Stimulated activated naive CD8-positive, alpha-beta T cell treated with anti-CD3 and anti-CD28 coated beads, Interleukin-15, Interleukin-2, amounts not matched to agents 100 U/mL and 50 U/mL, for 24 hours (primary cell): ENCODE results near the gene ITPRID1.
"Not testable (repeated sequence)": the region's sequence is repeated elsewhere in the genome, so short reads cannot be mapped to it uniquely, and the experiment has no call there.

ENCODE experiments used
- ATAC-seq: fragments of 150-1000 bp; cut with Tn5 transposase; one replicate; pipeline ENCODE4 v1.10.0; 2021
- DNase-seq: peaks from one replicate; pipeline ENCODE4 v3.0.0; 2021

Gene ITPRID1

GRCh38 chr7:31516680-31517502 is 3.0 kb downstream of the ITPRID1 start:
- no peak for ATAC-seq
- no peak for DNase-seq

- DNase-seq (no peak), ATAC-seq (no peak)
Measured at GRCh38 chr7:31517513-31517912, 3.6 kb downstream of the ITPRID1 start.

- ATAC-seq (no peak), DNase-seq (no peak)
Measured at GRCh38 chr7:31518766-31519165, 4.9 kb downstream of the ITPRID1 start.

GRCh38 chr7:31521336-31522010 is 7.6 kb downstream of the ITPRID1 start:
- DNase-seq (no peak), ATAC-seq (no peak)

- no peak for ATAC-seq
- no peak for DNase-seq
Measured at GRCh38 chr7:31526864-31527263, 13.0 kb downstream of the ITPRID1 start.

GRCh38 chr7:31529103-31529502 is 15.2 kb downstream of the ITPRID1 start:
- no peak for ATAC-seq
- no peak for DNase-seq

GRCh38 chr7:31540651-31541185 is 26.8 kb downstream of the ITPRID1 start:
- not testable (repeated sequence) for DNase-seq, ATAC-seq

- DNase-seq = no peak
- ATAC-seq = no peak
Measured at GRCh38 chr7:31545549-31545948, 31.7 kb downstream of the ITPRID1 start.

- no peak for ATAC-seq
Measured at GRCh38 chr7:31549611-31550010, 35.7 kb downstream of the ITPRID1 start.

GRCh38 chr7:31550432-31550831 is 36.5 kb downstream of the ITPRID1 start:
- no peak for ATAC-seq
- DNase-seq = no peak

More at GRCh38 chr7:31549611-31550010, 35.7 kb downstream of the ITPRID1 start:
- no peak for DNase-seq

- DNase-seq (no peak), ATAC-seq (no peak)
Measured at GRCh38 chr7:31553661-31554081, 39.8 kb downstream of the ITPRID1 start.

GRCh38 chr7:31562002-31562401 is 48.1 kb downstream of the ITPRID1 start:
- ATAC-seq (no peak), DNase-seq (no peak)

- no peak for DNase-seq
- no peak for ATAC-seq
Measured at GRCh38 chr7:31563522-31563921, 49.6 kb downstream of the ITPRID1 start.

GRCh38 chr7:31563951-31564350 is 50.1 kb downstream of the ITPRID1 start:
- no peak for DNase-seq
- ATAC-seq = no peak

- ATAC-seq (no peak), DNase-seq (no peak)
Measured at GRCh38 chr7:31564661-31565060, 50.8 kb downstream of the ITPRID1 start.

GRCh38 chr7:31569528-31569927 is 55.6 kb downstream of the ITPRID1 start:
- no peak for ATAC-seq
- DNase-seq = no peak

- no peak for ATAC-seq
- no peak for DNase-seq
Measured at GRCh38 chr7:31583526-31583925, 69.6 kb downstream of the ITPRID1 start.

- ATAC-seq = no peak
Measured at GRCh38 chr7:31583942-31584341, 70.1 kb downstream of the ITPRID1 start.

GRCh38 chr7:31595390-31595789 is 81.5 kb downstream of the ITPRID1 start:
- DNase-seq = no peak
- ATAC-seq = no peak

More at GRCh38 chr7:31583942-31584341, 70.1 kb downstream of the ITPRID1 start:
- DNase-seq = no peak

GRCh38 chr7:31602041-31602625 is 88.2 kb downstream of the ITPRID1 start:
- ATAC-seq (no peak), DNase-seq (no peak)

GRCh38 chr7:31603046-31603445 is 89.2 kb downstream of the ITPRID1 start:
- no peak for DNase-seq
- no peak for ATAC-seq

GRCh38 chr7:31613604-31614003 is 99.7 kb downstream of the ITPRID1 start:
- no peak for DNase-seq
- ATAC-seq = no peak

- no peak for DNase-seq
- no peak for ATAC-seq
Measured at GRCh38 chr7:31633467-31633866, 119.6 kb downstream of the ITPRID1 start.
